RWPE1 (cell line): Measurements from ENCODE around the gene GAPVD1.

ENCODE experiments used
- CTCF ChIA-PET: fragments of 350-600 bp; sonication (Branson Sonifier 250); formaldehyde crosslinking; extraction: SDS; loops from one replicate; lab custom pipeline; 2021; lab: Yijun Ruan, JAX
- POLR2A ChIA-PET: fragments of 400-600 bp; formaldehyde crosslinking; extraction: SDS; loops from one replicate; lab custom pipeline; 2020; ENCODE audit warnings: antibody characterized with exemption; ENCODE audit not compliant: low non-redundant PET; lab: Yijun Ruan, JAX
- DNase-seq: peaks from one replicate; pipeline ENCODE4 v3.0.0; 2012; ENCODE audit warnings: low spot score
- H3K27ac ChIP-seq: fragments of 450-650 bp; 2 replicates; pipeline ENCODE4 v1.5.1; 2017
- TF ChIP-seq, protein P1 (sequence below): fragments of 450-650 bp; conservative IDR thresholded peaks from 2 replicates; pipeline ENCODE4 v1.5.1; 2017; ENCODE audit warnings: low read depth, mild to moderate bottlenecking

Gene GAPVD1

DNA sequence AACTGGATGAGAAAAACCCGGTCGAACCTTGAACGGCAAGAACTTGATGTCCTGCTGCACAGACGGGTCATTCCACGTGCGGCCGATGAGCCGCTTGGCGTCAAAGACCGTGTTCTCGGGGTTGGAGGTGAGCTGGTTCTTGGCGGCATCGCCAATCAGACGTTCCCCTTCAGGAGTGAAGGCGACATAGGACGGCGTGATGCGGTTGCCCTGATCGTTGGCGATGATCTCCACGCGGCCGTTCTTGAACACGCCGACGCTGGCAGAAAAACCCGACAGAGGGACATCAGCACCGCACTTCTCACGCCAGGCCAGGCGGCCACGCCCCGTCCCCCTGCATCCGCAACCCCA is 21.0 kb upstream of the GAPVD1 start:
- TF ChIP-seq, protein P1, sequence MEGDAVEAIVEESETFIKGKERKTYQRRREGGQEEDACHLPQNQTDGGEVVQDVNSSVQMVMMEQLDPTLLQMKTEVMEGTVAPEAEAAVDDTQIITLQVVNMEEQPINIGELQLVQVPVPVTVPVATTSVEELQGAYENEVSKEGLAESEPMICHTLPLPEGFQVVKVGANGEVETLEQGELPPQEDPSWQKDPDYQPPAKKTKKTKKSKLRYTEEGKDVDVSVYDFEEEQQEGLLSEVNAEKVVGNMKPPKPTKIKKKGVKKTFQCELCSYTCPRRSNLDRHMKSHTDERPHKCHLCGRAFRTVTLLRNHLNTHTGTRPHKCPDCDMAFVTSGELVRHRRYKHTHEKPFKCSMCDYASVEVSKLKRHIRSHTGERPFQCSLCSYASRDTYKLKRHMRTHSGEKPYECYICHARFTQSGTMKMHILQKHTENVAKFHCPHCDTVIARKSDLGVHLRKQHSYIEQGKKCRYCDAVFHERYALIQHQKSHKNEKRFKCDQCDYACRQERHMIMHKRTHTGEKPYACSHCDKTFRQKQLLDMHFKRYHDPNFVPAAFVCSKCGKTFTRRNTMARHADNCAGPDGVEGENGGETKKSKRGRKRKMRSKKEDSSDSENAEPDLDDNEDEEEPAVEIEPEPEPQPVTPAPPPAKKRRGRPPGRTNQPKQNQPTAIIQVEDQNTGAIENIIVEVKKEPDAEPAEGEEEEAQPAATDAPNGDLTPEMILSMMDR: no peak
- DNase-seq: no peak
- ChIA-PET CTCF (no interaction called here), POLR2A (interaction anchor here (0.6 to 1.6 kb wide), 7 partner anchors 9 to 50 kb away, joined by 3 to 11 read pairs (median 4); partner anchors contain the start of gene GAPVD1)
- H3K27ac ChIP-seq: peak overlapping the region; percentile 91

DNA sequence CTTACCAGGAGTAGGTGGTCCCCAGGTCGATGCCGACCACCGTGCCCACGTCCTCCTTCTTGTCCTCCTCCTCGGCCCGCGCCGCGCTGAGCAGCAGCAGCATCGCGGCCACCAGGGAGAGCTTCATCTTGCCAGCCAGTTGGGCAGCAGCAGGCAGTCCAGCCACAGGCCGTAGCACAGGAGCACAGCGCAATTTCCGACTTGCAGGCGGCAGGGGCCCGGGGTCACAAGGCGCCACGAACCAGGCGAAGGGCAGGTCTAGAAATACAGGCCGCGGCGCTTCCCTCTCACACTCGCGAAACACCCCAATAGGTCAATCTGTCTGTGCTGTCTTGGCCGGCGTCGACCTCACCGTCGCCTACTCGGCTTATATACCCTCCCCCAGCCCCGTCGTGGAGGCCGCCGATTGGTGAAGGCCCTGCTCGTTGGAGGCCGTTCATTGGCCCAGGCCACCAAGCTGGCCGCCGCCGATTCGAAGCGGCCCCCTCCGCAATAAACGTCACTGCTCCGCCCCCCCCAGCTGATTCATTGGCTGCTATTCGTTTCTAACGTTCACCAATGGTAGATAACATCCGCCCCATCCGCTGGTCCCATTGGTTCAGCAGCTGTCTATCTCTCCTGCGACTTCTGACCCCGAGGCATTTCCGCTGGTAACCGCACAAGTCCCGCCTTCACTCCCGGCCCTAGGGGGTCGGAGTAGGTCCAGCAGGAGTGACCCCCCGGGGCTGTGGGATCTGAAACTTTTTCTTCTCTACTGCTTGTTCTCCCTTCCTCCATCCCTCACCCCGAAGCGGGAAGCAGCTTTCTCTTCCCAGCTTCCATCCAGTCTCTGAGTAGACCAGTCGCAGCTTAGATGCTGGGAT is 20.4 kb upstream of the GAPVD1 start, which contains the start of gene HSPA5:
Gene HSPA5, minus strand, starts transcription at position 344 of the 863 bp plus-strand sequence. Its CDS starts 217 bp downstream, at position 127.
- TF ChIP-seq, protein P1: no peak; the same call in 1 of the 2 replicates
- peak within 1 kb of the TSS; percentile 91 for H3K27ac ChIP-seq
- ChIA-PET CTCF (interaction anchor here (0.6 kb wide), 1 partner anchor 488 kb away, joined by 3 read pairs; no protein-coding TSS in a partner anchor), POLR2A (interaction anchor here (0.6 to 1.6 kb wide), 9 partner anchors 10 to 137 kb away, joined by 3 to 11 read pairs (median 4); partner anchors contain the start of gene GAPVD1)
- DNase-seq: peak; percentile 100

DNA sequence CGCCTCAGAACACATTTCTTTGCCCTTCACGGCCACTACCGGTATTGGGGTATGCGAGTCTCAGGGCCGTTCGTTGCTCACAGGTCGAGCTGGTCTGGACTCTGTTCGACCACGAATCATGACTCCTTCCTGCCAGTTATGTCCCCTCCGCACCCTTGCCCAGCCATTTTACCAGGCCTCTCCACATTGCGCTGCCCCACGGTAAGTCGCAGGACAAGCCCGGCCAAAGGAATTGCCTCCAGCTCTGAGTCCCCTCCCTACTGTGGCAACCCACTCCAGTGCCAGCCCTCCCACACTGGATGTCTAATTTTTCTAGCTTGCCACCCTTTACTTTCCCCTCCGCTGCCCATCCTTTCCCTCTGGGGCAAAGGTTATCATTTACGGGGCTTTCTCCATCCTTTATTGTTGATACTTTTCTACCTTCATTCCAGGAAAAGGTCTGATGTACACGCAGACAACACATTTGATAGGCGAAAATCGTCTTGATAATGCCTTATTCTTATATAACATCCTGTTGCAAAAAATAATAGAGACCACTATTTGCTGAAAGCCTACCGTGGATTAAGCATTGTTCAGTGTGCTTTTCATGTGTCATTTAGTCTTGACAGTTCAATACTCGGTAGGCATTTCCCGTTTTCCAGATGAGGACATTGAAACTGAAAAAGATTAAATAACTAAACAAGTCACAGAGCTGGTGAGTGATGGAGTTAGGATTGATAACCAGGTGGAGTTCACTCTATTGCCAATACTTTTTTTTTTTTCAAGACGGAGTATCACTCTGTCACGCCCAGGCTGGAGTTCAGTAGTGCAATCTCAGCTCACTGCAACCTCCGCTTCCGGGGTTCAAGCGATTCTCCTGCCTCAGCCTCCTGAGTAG is 19.5 kb upstream of the GAPVD1 start:
- DNase-seq: no peak
- POLR2A ChIA-PET: interaction anchor here (0.5 to 1.6 kb wide), 8 partner anchors 10 to 136 kb away, joined by 3 to 11 read pairs (median 4); partner anchors contain the start of gene GAPVD1
- CTCF ChIA-PET: interaction anchor here (0.6 kb wide), 2 partner anchors 489 to 504 kb away, joined by 3 read pairs; no protein-coding TSS in a partner anchor
- peak overlapping the region; percentile 91 for H3K27ac ChIP-seq
- TF ChIP-seq, protein P1: no peak

DNA sequence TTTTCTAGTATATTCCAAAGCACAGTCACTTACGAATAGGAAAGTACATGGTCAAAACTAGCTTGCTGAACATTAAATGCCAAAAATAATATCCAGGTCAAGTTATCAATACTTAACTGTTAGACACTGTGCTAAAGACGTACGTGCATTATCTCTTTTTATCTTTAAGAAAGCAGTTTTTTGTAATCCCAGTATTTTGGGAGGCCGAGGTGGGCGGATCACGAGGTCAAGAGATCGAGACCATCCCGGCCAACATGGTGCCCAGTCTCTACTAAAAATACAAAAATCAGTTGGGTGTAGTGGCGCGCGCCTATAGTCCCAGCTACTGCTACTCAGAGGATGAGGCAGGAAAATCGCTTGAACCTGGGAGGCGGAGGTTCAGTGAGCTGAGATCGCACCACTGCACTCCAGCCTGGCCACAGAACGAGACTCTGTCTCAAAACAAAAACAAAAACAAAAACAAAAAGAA is 17.8 kb upstream of the GAPVD1 start:
- peak overlapping the region; percentile 78 for H3K27ac ChIP-seq
- no peak for DNase-seq
- ChIA-PET CTCF (interaction anchor here (0.6 to 1.3 kb wide), 5 partner anchors 8 to 1256 kb away, joined by 3 to 7 read pairs (median 4); partner anchors contain the start of gene GAPVD1), POLR2A (no interaction called here)
- TF ChIP-seq, protein P1: no peak

DNA sequence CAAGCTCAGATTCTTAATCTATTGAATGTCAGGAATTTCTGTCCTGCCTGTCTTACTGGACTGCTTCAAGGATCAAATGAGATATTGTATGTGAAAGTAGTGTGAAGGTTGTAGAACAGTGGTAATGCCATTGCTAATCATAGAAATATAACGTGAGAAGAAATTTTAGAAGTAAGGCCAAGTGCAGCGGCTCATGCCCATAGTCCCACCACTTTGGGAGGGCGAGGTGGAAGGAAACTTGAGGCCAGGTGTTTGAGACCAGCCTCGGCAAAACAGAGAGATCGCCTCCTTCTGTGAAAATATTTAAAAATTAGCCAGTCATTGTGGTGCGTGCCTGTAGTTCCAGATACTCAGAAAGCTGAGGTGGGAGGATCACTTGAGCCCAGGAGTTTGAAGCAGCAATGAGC is 15.4 kb upstream of the GAPVD1 start:
- TF ChIP-seq, protein P1: no peak
- ChIA-PET POLR2A (no interaction called here), CTCF (interaction anchor here (0.6 kb wide), 1 partner anchor 23 kb away, joined by 5 read pairs; no protein-coding TSS in a partner anchor)
- no peak for DNase-seq
- H3K27ac ChIP-seq: peak overlapping the region; percentile 0; the same call in 1 of the 2 replicates
